ENCODE data around the gene SNN.

- TF ChIP-seq CTCF (conservative IDR thresholded peaks at IDR 0.05; ENCODE audit: low read depth, low read length) (no peak), USF2 (IDR thresholded peaks at IDR 0.05; ENCODE audit: low read depth, low read length) (no peak), CEBPB (IDR thresholded peaks at IDR 0.05; ENCODE audit: low read depth, low read length) (no peak), POLR2A (IDR thresholded peaks at IDR 0.05; ENCODE audit: low read depth, low read length) (no peak), RFX5 (IDR thresholded peaks at IDR 0.05; ENCODE audit: low read depth, low read length) (no peak), MXI1 (IDR thresholded peaks at IDR 0.05; ENCODE audit: borderline replicate concordance, low read depth, low read length) (no peak)
These were observed 13.9 kb downstream of the SNN start for GRCh38 chr16:11681976-11682654.
